H4 (cell line): ENCODE measurements around the gene MYCT1. TPM values are rescaled to one million over a fixed set of nuclear protein-coding genes. Genes with fewer than 3 reads are reported as not detected.

ENCODE experiments used
- DNase-seq: peaks from one replicate; pipeline ENCODE4 v3.0.0-alpha.2; 2015; ENCODE audit warnings: low spot score
- total RNA-seq: library from RNA; depleted of rRNA; stranded (reverse); fragments of >200 nt; shearing (Covaris generic); gene quantifications from 2 replicates; pipeline ENCODE4 v1.2.3, GENCODE V29; 2014; rRNA removed

MYCT1 gene
- total RNA-seq, 1 experiment from 2014 or later: not detected

- peak; percentile 7 for DNase-seq
Measured at GRCh38 chr6:152723398-152723797, 25.7 kb downstream of the MYCT1 start.

GRCh38 chr6:152726313-152726712 is 28.6 kb downstream of the MYCT1 start:
- DNase-seq: no peak

DNA sequence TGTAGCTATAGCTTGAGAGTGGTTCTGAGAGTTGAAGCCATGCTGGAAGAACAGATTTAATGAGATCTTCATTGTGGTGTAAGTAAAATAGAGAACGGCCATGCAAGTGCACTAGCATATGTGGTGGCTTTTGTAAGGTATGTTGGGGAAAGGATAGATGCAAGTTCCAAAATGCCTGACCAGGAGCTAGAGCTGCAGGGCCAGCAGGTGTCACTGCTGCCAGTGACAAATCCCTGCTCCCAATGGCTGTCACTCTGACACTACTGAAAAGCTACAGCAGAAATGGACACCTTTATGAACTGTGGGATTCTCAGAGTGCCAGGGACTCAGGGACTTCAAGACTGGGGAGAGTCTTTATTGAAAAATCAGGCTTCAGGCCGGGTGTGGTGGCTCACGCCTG is 29.8 kb downstream of the MYCT1 start:
- DNase-seq: no peak

DNA sequence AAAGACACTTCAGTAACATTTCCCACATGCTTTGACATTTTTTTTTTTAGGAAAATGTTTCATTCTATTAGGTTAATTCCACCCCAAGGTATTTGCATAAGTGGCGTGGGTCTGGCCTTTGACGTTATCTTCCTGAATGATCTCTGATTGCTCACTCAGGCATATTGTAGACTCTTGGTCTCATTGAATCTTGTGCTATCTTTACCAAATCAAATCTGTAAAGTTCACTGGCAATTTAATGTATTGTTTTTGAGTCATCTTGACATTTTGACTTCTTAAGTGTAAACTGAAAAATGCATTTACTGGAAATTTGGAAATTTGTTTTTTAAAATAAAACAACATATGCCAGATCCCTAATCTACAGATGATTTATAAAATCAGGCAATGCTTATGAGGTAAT is 36.9 kb downstream of the MYCT1 start:
- no peak for DNase-seq

DNA sequence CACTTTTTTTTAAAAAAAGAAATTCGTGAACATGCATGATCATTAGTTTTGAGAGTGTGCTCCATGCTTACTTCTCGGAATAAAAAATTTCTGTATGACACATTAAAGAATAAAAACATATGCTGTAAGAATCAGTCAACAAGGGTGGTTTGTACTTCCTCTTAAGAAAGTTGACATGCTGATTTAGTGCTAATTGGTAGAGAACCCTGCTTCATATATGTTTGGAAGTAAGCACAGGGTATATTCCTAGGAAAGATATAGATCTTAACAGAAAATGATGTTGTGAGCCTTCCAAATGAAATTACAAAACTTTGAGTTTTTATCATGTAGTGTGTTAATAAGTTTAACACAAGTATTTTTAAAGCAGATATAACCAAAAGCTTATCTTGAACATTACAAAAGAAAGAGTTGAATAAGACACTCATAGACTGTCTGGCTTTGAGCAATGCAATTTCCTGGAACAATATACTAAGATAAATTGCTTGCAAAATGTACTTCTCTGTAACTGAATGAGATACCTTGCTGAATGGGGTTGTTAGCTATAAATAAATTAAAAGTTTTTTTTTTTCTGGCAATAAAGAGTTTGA is 39.1 kb downstream of the MYCT1 start:
- DNase-seq: no peak

- DNase-seq: no peak
Measured at GRCh38 chr6:152745509-152746171, 47.9 kb downstream of the MYCT1 start.

DNA sequence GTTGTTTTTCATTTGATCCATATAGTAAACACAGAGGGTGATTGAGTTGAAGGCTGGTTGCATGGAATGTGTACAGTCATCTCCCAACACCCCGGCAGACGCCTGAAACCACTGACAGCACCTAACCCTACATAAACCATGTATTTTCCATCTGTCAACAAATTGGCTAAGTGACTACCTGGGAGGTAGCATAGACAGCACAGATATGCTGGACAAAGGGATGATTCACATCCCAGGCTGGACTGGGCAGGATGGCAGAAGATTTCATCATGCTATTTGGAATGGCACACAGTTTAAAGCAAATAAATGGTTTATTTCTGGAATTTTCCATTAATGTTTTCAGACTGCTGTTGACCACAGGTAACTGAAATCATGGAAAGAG is 48.5 kb downstream of the MYCT1 start:
- DNase-seq: peak; percentile 43

- DNase-seq: no peak
Measured at GRCh38 chr6:152748843-152749242, 51.1 kb downstream of the MYCT1 start.

- DNase-seq: no peak
Measured at GRCh38 chr6:152749336-152749735, 51.6 kb downstream of the MYCT1 start.

- DNase-seq: no peak
Measured at GRCh38 chr6:152750694-152751093, 53.0 kb downstream of the MYCT1 start, which contains the start of gene VIP. TSS of gene VIP (plus strand) at chr6:152750797. CDS start at chr6:152752178, 1,381 bp downstream.

DNA sequence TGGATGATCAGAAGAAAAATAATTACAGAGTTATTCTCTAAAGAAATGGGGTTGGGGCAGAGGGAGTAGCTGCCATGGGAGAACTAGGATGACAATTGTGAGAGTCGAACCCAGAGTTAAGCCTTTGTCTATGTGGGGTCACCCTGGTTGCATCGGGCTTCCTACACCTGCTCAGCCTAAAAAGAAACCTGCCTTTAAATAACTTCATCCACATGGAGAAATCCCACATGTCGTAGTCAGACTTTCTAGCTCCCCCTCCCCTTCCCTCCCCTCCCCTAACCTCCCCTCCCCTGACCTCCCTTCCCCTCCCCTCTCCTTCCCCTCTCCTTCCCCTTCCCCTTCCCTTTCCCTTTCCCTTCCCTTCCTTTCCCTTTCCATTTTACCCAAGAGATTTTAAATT is 67.6 kb downstream of the MYCT1 start:
- no peak for DNase-seq

- DNase-seq: no peak
Measured at GRCh38 chr6:152769159-152769558, 71.5 kb downstream of the MYCT1 start.

- no peak for DNase-seq
Measured at GRCh38 chr6:152769993-152770392, 72.3 kb downstream of the MYCT1 start.

DNA sequence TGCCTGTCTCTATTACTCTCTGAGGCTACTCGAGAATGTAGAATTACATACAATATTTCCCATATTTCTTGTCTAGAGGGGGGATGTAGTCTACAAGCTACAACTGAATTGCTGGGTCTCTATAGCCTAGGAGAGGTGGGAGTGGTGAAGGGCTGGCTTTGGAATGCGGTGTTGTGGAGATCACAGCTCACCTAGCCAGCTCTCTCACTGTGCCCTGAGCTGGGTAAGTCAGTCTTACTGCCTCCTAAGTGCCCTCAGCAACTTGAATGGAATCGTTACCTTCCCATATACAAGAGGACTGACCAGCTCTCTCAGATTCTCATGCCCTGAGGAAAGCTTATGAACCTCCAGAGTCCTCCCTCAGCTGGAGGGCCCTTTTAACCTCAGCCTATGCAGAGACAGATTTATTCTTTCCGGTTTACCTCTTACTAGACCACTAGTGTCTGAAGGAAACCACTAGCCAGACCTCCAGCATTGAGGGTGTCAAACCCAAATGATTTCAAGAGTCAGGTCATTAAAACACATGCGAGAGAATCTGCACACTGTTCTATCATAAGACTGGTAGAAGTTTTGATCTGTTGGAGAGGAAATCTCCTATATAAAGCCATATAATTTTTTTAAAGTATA is 73.5 kb downstream of the MYCT1 start:
- DNase-seq: no peak

Other genes starting within 250 kb of the MYCT1 start
- 9.8 and 14.3 TPM in 2 replicates for gene SYNE1, start 60.5 kb upstream of the MYCT1 start, total RNA-seq
- gene VIP, start 52.9 kb downstream of the MYCT1 start, total RNA-seq: not detected in 2 replicates